Liver (tissue), 3 donors: ENCODE results near the gene ATE1.

Experiments used
- EGR1 ChIP-seq, 2 donors: IDR thresholded peaks; 2 replicates each; pipeline ENCODE4 v1.6.1; 2016 to 2018; ENCODE audit warnings: antibody characterized with exemption in 2 of 2, low read depth in 2 of 2
- JUND ChIP-seq, 2 donors: IDR thresholded peaks; 2 replicates each; pipeline ENCODE4 v1.6.1; 2016; ENCODE audit warnings: antibody characterized with exemption in 2 of 2
- RAD21 ChIP-seq, 2 donors: IDR thresholded peaks; 2 replicates each; pipeline ENCODE4 v1.6.1; 2016; ENCODE audit warnings: antibody characterized with exemption in 2 of 2, mild to moderate bottlenecking in 2 of 2
- SP1 ChIP-seq: IDR thresholded peaks from 2 replicates; pipeline ENCODE4 v1.6.1; 2018; ENCODE audit warnings: antibody characterized with exemption, mild to moderate bottlenecking
- TAF1 ChIP-seq: conservative IDR thresholded peaks from 2 replicates; pipeline ENCODE4 v1.6.1; 2016; ENCODE audit warnings: antibody characterized with exemption, mild to moderate bottlenecking
- TF ChIP-seq, protein P1 (sequence below): IDR thresholded peaks from 2 replicates; pipeline ENCODE4 v1.6.1; 2016; ENCODE audit warnings: antibody characterized with exemption
- TF ChIP-seq, protein P2 (sequence below): fragments of 150-350 bp; IDR thresholded peaks from 2 replicates; pipeline ENCODE4 v1.5.1; 2017; ENCODE audit warnings: improper control_type of control experiment, low read depth, low read length; ENCODE audit not compliant: missing input control
- TF ChIP-seq, protein P3 (sequence below): IDR thresholded peaks from 2 replicates; pipeline ENCODE4 v1.6.1; 2016; ENCODE audit warnings: antibody characterized with exemption
- TF ChIP-seq, protein P4 (sequence below): IDR thresholded peaks from 2 replicates; pipeline ENCODE4 v1.6.1; 2016; ENCODE audit warnings: antibody characterized with exemption, mild to moderate bottlenecking
- donor health status: healthy.
- donor health status: healthy.

DNA sequence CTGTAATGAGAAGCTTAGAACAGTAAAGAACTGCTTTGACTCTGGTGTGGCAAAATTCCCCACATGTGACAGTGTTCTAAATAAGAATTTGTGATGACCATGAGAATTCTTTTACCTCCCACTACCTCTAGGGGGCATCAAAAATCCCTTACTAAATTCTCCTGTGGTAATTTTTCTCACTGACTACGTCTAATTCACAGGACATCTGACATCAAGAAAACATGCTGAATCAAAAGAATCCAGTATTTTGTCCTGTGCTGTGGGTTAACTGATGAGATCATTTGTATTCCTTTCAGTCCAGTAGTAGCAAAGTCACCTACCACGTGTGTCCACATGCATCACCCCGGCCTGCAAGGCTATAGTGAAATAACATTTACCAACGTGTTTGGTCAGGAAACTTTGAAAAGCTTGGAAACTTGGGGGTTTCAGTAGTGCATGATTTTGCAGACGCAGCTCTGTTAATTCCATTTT, 103.8 kb downstream of the ATE1 start:
- TF ChIP-seq, protein P1, sequence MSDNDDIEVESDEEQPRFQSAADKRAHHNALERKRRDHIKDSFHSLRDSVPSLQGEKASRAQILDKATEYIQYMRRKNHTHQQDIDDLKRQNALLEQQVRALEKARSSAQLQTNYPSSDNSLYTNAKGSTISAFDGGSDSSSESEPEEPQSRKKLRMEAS, result no peak
- TF ChIP-seq, protein P2, sequence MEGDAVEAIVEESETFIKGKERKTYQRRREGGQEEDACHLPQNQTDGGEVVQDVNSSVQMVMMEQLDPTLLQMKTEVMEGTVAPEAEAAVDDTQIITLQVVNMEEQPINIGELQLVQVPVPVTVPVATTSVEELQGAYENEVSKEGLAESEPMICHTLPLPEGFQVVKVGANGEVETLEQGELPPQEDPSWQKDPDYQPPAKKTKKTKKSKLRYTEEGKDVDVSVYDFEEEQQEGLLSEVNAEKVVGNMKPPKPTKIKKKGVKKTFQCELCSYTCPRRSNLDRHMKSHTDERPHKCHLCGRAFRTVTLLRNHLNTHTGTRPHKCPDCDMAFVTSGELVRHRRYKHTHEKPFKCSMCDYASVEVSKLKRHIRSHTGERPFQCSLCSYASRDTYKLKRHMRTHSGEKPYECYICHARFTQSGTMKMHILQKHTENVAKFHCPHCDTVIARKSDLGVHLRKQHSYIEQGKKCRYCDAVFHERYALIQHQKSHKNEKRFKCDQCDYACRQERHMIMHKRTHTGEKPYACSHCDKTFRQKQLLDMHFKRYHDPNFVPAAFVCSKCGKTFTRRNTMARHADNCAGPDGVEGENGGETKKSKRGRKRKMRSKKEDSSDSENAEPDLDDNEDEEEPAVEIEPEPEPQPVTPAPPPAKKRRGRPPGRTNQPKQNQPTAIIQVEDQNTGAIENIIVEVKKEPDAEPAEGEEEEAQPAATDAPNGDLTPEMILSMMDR, result peak; percentile 55
- TF ChIP-seq, protein P3, sequence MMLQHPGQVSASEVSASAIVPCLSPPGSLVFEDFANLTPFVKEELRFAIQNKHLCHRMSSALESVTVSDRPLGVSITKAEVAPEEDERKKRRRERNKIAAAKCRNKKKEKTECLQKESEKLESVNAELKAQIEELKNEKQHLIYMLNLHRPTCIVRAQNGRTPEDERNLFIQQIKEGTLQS, result no peak
- TF ChIP-seq, protein P4, sequence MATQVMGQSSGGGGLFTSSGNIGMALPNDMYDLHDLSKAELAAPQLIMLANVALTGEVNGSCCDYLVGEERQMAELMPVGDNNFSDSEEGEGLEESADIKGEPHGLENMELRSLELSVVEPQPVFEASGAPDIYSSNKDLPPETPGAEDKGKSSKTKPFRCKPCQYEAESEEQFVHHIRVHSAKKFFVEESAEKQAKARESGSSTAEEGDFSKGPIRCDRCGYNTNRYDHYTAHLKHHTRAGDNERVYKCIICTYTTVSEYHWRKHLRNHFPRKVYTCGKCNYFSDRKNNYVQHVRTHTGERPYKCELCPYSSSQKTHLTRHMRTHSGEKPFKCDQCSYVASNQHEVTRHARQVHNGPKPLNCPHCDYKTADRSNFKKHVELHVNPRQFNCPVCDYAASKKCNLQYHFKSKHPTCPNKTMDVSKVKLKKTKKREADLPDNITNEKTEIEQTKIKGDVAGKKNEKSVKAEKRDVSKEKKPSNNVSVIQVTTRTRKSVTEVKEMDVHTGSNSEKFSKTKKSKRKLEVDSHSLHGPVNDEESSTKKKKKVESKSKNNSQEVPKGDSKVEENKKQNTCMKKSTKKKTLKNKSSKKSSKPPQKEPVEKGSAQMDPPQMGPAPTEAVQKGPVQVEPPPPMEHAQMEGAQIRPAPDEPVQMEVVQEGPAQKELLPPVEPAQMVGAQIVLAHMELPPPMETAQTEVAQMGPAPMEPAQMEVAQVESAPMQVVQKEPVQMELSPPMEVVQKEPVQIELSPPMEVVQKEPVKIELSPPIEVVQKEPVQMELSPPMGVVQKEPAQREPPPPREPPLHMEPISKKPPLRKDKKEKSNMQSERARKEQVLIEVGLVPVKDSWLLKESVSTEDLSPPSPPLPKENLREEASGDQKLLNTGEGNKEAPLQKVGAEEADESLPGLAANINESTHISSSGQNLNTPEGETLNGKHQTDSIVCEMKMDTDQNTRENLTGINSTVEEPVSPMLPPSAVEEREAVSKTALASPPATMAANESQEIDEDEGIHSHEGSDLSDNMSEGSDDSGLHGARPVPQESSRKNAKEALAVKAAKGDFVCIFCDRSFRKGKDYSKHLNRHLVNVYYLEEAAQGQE, result no peak
- TF ChIP-seq RAD21 (IDR thresholded peaks at IDR 0.05) (peak; percentile 73 to 80), EGR1 (IDR thresholded peaks at IDR 0.05; ENCODE audit: low read depth in 2 of 2) (no peak), TAF1 (no peak), JUND (IDR thresholded peaks at IDR 0.05) (no peak), SP1 (no peak)
